ENCODE measurements around the gene GPR63. TPM values are rescaled to one million over a fixed set of nuclear protein-coding genes. Genes with fewer than 3 reads are reported as not detected.

Gene GPR63
- total RNA-seq, 1 donor from 2014 or later, result 0.98 TPM

DNA sequence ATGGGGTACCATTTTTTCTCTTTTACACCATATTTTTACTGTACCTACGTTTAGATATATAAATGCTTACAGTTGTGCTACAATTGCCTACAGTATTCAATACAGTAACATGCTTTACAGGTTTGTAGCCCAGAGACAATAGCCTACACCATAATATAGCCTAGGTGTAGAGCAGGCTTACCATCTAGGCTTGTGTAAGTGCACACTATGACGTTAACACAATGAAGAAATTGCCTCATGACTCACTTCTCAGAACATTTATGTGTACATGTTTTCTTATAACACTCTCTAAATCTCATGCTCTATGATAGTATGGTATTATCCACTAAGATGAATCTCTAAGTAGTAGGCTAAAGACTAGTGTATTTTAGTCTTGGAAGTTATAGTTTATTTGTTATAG, 13.5 kb downstream of the GPR63 start:
- TF ChIP-seq, protein P1, sequence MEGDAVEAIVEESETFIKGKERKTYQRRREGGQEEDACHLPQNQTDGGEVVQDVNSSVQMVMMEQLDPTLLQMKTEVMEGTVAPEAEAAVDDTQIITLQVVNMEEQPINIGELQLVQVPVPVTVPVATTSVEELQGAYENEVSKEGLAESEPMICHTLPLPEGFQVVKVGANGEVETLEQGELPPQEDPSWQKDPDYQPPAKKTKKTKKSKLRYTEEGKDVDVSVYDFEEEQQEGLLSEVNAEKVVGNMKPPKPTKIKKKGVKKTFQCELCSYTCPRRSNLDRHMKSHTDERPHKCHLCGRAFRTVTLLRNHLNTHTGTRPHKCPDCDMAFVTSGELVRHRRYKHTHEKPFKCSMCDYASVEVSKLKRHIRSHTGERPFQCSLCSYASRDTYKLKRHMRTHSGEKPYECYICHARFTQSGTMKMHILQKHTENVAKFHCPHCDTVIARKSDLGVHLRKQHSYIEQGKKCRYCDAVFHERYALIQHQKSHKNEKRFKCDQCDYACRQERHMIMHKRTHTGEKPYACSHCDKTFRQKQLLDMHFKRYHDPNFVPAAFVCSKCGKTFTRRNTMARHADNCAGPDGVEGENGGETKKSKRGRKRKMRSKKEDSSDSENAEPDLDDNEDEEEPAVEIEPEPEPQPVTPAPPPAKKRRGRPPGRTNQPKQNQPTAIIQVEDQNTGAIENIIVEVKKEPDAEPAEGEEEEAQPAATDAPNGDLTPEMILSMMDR (conservative IDR thresholded peaks at IDR 0.05; ENCODE audit: low read depth, low read length), result no peak
- no peak overlapping the region for H3K4me3 ChIP-seq (ENCODE audit: low read depth, low read length)
- no peak for DNase-seq (ENCODE audit: low read depth)

- TF ChIP-seq, protein P1 (conservative IDR thresholded peaks at IDR 0.05; ENCODE audit: low read depth, low read length), result no peak
Observed at GRCh38 chr6:96821034-96821433, 16.2 kb downstream of the GPR63 start.

GRCh38 chr6:96816301-96816817, 20.9 kb downstream of the GPR63 start:
- no peak overlapping the region for H3K4me3 ChIP-seq (ENCODE audit: low read depth, low read length)
- DNase-seq (ENCODE audit: low read depth), result no peak
- TF ChIP-seq, protein P1 (conservative IDR thresholded peaks at IDR 0.05; ENCODE audit: low read depth, low read length), result no peak

More at GRCh38 chr6:96821034-96821433, 16.2 kb downstream of the GPR63 start:
- no peak for DNase-seq (ENCODE audit: low read depth)
- H3K4me3 ChIP-seq (ENCODE audit: low read depth, low read length), result no peak overlapping the region

- H3K4me3 ChIP-seq (ENCODE audit: low read depth, low read length), result no peak overlapping the region
- DNase-seq (ENCODE audit: low read depth), result no peak
- TF ChIP-seq, protein P1 (conservative IDR thresholded peaks at IDR 0.05; ENCODE audit: low read depth, low read length), result no peak
Observed at GRCh38 chr6:96814625-96815024, 22.7 kb downstream of the GPR63 start.

DNA sequence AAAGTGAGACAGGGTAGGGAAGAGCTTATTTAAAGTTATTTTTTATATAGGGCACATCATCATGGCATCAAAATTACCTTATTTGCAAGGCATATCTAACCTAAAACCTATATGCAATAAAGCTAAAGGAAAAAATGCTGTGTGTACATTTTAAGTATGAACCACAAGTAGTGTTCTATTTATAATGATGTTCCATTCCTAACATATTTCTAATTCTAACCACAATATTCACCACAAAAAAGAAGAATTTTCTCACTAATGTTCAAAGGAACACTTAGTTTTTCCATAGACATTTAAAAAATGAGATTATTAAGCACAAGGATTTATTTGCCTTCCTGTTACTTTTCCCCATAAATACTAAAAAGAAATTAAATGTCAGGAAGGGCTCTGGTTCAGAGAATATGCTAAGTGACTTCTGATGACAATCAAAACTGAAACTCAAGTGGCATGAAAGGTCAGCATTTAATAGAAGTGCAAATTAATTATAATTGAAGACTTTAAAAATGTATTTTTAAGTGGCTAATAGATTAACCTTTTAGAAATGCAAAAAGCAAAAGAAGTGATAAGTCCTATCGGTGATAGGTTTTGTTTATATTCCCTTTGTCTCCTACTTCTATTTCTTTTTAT, 25.1 kb downstream of the GPR63 start:
- TF ChIP-seq, protein P1 (conservative IDR thresholded peaks at IDR 0.05; ENCODE audit: low read depth, low read length), result no peak
- no peak for DNase-seq (ENCODE audit: low read depth)
- no peak overlapping the region for H3K4me3 ChIP-seq (ENCODE audit: low read depth, low read length)

DNA sequence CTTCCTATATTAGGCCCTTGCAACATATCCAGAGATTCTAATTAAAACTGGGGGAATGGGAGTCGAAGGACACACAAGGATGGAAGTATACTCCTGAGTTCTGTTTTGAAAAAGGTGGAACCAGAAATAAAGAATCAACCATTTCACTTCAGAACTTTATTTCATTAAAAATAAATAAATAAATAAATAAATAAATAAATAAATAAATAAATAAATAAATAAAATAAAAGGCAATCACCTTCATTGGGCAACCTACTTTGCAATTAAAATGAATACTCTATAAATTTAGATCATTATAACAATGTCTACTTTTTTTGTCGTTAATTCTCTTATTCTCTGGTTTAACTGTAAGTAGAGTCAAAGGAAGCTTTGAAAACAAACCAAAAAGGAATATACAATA, 25.6 kb downstream of the GPR63 start:
- TF ChIP-seq, protein P1 (conservative IDR thresholded peaks at IDR 0.05; ENCODE audit: low read depth, low read length), result no peak
- no peak overlapping the region for H3K4me3 ChIP-seq (ENCODE audit: low read depth, low read length)
- DNase-seq (ENCODE audit: low read depth), result no peak

GRCh38 chr6:96811136-96811535, 26.1 kb downstream of the GPR63 start:
- no peak overlapping the region for H3K4me3 ChIP-seq (ENCODE audit: low read depth, low read length)
- TF ChIP-seq, protein P1 (conservative IDR thresholded peaks at IDR 0.05; ENCODE audit: low read depth, low read length), result no peak
- DNase-seq (ENCODE audit: low read depth), result no peak

Data from epithelial cell of proximal tubule (primary cell).